ENCODE data around the gene TAGAP. TPM values are rescaled to one million over a fixed set of nuclear protein-coding genes. Genes with fewer than 3 reads are reported as not detected.

Gene TAGAP
- total and polyA plus RNA-seq, 10 of the 15 experiments (the other 5 are each of a cell fraction or from before 2014, with no cell fraction given), result 5.3 to 27.4 (median 18.9) TPM

- in situ Hi-C loops (cut with MboI), result no loop called here
- H3K27me3 ChIP-seq (replicated peaks in 1 of 2; ENCODE audit: control insufficient read depth in 2 of 2, insufficient read depth in 2 of 2, low read length in 1 of 2), result peaks cover 0 to 4% of the 10 kb centered on the region in 2 experiments; a peak in 1 of 4 replicates
- no peak for ATAC-seq
- H3K9ac ChIP-seq (ENCODE audit: control insufficient read depth, insufficient read depth, low read length), result no peak overlapping the region
- no peak for DNase-seq (ENCODE audit: low read depth, low spot score)
- H3K4me1 ChIP-seq (ENCODE audit: control insufficient read depth, insufficient read depth, low read length), result peaks cover 11% of the 10 kb centered on the region
- no TSS peak for BruUV-seq (replicated peaks)
- intact Hi-C loops (cut with micrococcal nuclease; ENCODE audit: unreplicated experiment), result no loop called here
- H3K4me3 ChIP-seq, result no peak overlapping the region
- WGBS (ENCODE audit: insufficient coverage, insufficient replicate concordance, low lambda C conversion rate, missing lambda C conversion rate), result 75% methylated on average over 8 of the region's 8 CpGs
- no peak for FAIRE-seq
- H2AFZ ChIP-seq (ENCODE audit: control insufficient read depth, low read depth, low read length), result no peak overlapping the region
- ChIA-PET SMC1A (ENCODE audit: uncharacterized antibody, unreplicated experiment) (interaction anchor here (0.6 to 4.5 kb wide), 12 partner anchors 10 to 71 kb away, joined by 3 to 34 read pairs (median 8); partner anchors contain the start of gene TAGAP), CTCF (interaction anchor here (0.9 to 3.0 kb wide), 6 partner anchors 8 to 40 kb away, joined by 3 to 7 read pairs (median 5); partner anchors contain the start of gene TAGAP), RAD21 (ENCODE audit: unreplicated experiment) (interaction anchor here (1.0 to 3.9 kb wide), 5 partner anchors 19 to 56 kb away, joined by 3 to 15 read pairs (median 5); partner anchors contain the start of gene TAGAP), POLR2A (interaction anchor here (0.9 to 1.9 kb wide), 4 partner anchors 8 to 20 kb away, joined by 3 to 7 read pairs (median 4); partner anchors contain the start of gene TAGAP)
- H3K36me3 ChIP-seq (ENCODE audit: control insufficient read depth in 2 of 2, insufficient read depth in 2 of 2, low read length in 1 of 2), result no peaks in the 10 kb centered on the region
- TF ChIP-seq IKZF2 (IDR thresholded peaks at IDR 0.05) (no peak), MEF2A (IDR thresholded peaks at IDR 0.05; ENCODE audit: insufficient read depth, low read depth, low read length) (no peak), SMAD1 (IDR thresholded peaks at IDR 0.05; ENCODE audit: low read depth, partially characterized antibody) (no peak), SP1 (IDR thresholded peaks at IDR 0.05; ENCODE audit: low read depth, low read length) (no peak), MEF2B (IDR thresholded peaks at IDR 0.05; ENCODE audit: partially characterized antibody, poor library complexity, severe bottlenecking) (no peak), STAT1 (conservative IDR thresholded peaks at IDR 0.05) (no peak), TCF12 (IDR thresholded peaks at IDR 0.05; ENCODE audit: low read depth, low read length) (no peak), RUNX3 (IDR thresholded peaks at IDR 0.05; ENCODE audit: low read length) (no peak), MYC (IDR thresholded peaks at IDR 0.05; ENCODE audit: insufficient read depth, insufficient read length, insufficient replicate concordance, low read length, severe bottlenecking) (no peak), REST (IDR thresholded peaks at IDR 0.05; ENCODE audit: low read depth, low read length) (no peak)
- H3K27ac ChIP-seq (ENCODE audit: control insufficient read depth, insufficient read depth), result no peak overlapping the region
- H3K79me2 ChIP-seq (ENCODE audit: control insufficient read depth, insufficient read depth, low read length), result no peaks in the 10 kb centered on the region
- H3K9me3 ChIP-seq (replicated peaks; ENCODE audit: control insufficient read depth, insufficient read depth, low read length), result no peaks in the 10 kb centered on the region; the same call in 2 of the 3 replicates
- no peaks in the 10 kb centered on the region for H4K20me1 ChIP-seq (ENCODE audit: control insufficient read depth, insufficient read depth)
- no peak overlapping the region for H3K4me2 ChIP-seq (ENCODE audit: control insufficient read depth, insufficient read depth)
These were observed 19.7 kb upstream of the TAGAP start for GRCh38 chr6:159064477-159064876.
